Fibroblast of lung (primary cell): Measurements from ENCODE around the gene BBS1.

Source experiments
- CTCF ChIP-seq, 2 donors: IDR thresholded peaks in 1 of 2; conservative IDR thresholded peaks in 1 of 2; 1 replicate in 1 of 2; 2 replicates in 1 of 2; pipeline ENCODE4 v1.5.1; 2011 to 2012; ENCODE audit warnings: low read length in 2 of 2, control low read depth in 1 of 2, inconsistent platforms in 1 of 2, low read depth in 1 of 2, mild to moderate bottlenecking in 1 of 2
- EZH2 ChIP-seq: IDR thresholded peaks from 2 replicates; pipeline ENCODE4 v1.5.1; 2012; ENCODE audit warnings: low read length, control low read depth, mild to moderate bottlenecking; ENCODE audit errors: missing control alignments

DNA sequence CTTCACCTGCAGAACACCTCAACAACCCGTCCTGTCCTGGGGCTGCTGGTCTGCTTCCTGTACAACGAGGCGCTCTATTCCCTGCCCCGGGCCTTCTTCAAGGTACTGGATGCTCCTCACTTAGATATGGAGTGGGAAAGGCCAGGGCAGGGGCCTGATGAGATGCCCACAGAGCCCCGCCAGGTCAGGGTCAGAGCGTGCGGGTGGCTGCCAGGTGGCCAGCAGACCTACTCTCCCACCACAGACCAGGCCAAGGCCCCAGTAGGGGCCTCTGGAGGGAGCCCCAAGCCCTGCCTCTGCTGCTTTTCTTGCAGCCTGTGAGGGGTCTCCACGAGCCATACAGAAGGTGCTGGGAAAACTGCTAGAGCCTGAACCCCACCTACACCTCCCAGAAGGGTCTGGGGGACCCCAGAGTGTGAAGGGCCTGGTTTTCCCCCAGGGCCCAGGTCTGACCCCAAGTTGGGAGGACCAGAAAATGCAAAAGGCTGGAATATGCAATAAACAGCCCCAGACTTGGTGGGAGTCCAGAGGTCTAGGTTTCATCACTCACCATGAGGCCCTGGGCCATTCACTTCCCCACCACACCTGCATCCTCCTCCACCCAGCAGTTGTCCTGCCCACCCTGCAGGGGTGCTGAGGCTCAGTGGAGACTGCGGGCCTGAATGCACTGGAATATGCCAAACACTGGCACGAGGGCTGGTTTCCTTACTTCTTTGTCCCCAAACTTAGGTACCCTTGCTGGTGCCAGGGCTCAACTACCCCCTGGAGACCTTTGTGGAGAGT lies 20.7 kb downstream of the BBS1 start:
- TF ChIP-seq CTCF (conservative IDR thresholded peaks at IDR 0.05 in 1 of 2, IDR thresholded peaks at IDR 0.05 in 1 of 2; ENCODE audit: low read depth in 1 of 2, low read length in 2 of 2): no peak
- no peak for TF ChIP-seq EZH2
